ENCODE measurements around the gene MTFR1L.

- TF ChIP-seq CTCF (IDR thresholded peaks at IDR 0.05; ENCODE audit: low read depth, low read length) (no peak), MAX (IDR thresholded peaks at IDR 0.05; ENCODE audit: low read depth, low read length) (no peak), MYC (IDR thresholded peaks at IDR 0.05; ENCODE audit: low read depth, low read length) (no peak), POLR2A (IDR thresholded peaks at IDR 0.05; ENCODE audit: extremely low read depth, insufficient read length) (no peak)
Measured at GRCh38 chr1:25870614-25871013, 50.9 kb downstream of the MTFR1L start.
